IPS DF 6.9 (cell line): ENCODE measurements around the gene ACVRL1.

Experiments
- DNase-seq: peaks from one replicate; pipeline ENCODE4 v3.0.0-alpha.2; 2013; ENCODE audit warnings: low read depth, low spot score
- H3K27ac ChIP-seq: one replicate; pipeline ENCODE4 v1.5.1; 2013; ENCODE audit warnings: low read length, control low read depth
- H3K27me3 ChIP-seq: 2 replicates; pipeline ENCODE4 v1.6.1; 2013; ENCODE audit warnings: mild to moderate bottlenecking, low read length; ENCODE audit not compliant: control insufficient read depth, insufficient read depth
- H3K36me3 ChIP-seq: 2 replicates; pipeline ENCODE4 v1.6.1; 2013; ENCODE audit warnings: low read length; ENCODE audit not compliant: control insufficient read depth, insufficient read depth
- H3K4me1 ChIP-seq: 2 replicates; pipeline ENCODE4 v1.6.1; 2013; ENCODE audit warnings: low read length; ENCODE audit not compliant: control insufficient read depth, insufficient read depth
- H3K4me3 ChIP-seq: 2 replicates; pipeline ENCODE4 v1.5.1; 2013; ENCODE audit warnings: mild to moderate bottlenecking, low read length
- H3K9me3 ChIP-seq: 2 replicates; pipeline ENCODE4 v1.6.1; 2013; ENCODE audit warnings: low read length, inconsistent platforms; ENCODE audit not compliant: control insufficient read depth, insufficient read depth
- WGBS: extraction: QIAGEN DNeasy Blood & Tissue Kit; methylation state at CpG from one replicate; pipeline ENCODE4 v1.1.7; 2013; ENCODE audit warnings: mixed read lengths, missing lambda C conversion rate; ENCODE audit not compliant: insufficient read length, insufficient coverage; 5-methylcytosine and 5-hydroxymethylcytosine counted together

ACVRL1 gene

DNA sequence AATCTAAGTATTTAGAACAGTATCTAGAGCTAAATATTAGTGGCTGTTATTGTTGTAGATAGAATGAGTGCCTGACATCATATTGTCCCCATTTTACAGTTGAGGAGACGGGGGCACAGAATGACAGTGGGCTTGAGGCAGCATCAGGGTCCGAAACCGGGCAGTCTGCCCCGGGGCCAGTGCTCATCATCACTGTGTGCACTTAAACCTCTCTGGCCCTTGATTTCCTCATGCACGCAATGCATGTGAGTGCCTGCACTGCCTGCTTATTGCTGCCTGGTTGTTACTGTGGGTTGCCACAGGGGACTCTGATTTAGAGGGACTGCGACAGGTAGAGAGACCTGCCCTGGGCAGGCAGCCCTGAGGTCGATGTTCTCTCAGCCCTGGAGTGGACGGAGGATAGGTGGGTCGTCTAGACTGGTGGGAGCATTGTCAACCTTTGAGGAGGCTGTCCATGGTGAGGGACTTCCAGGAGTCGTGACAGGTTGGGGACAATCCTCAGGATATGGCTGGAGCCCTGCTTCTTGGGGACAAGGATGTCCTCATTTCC is 9.8 kb downstream of the ACVRL1 start:
- Histone ChIP-seq H3K36me3 (no peaks in the 10 kb centered on the region), H3K4me1 (peaks cover 2% of the 10 kb centered on the region; the same call in 1 of the 2 replicates), H3K27me3 (no peaks in the 10 kb centered on the region), H3K9me3 (no peaks in the 10 kb centered on the region), H3K27ac (no peak overlapping the region), H3K4me3 (no peak overlapping the region)
- no peak for DNase-seq
- WGBS = no CpG with 5 or more reads among the region's 10 CpGs

DNA sequence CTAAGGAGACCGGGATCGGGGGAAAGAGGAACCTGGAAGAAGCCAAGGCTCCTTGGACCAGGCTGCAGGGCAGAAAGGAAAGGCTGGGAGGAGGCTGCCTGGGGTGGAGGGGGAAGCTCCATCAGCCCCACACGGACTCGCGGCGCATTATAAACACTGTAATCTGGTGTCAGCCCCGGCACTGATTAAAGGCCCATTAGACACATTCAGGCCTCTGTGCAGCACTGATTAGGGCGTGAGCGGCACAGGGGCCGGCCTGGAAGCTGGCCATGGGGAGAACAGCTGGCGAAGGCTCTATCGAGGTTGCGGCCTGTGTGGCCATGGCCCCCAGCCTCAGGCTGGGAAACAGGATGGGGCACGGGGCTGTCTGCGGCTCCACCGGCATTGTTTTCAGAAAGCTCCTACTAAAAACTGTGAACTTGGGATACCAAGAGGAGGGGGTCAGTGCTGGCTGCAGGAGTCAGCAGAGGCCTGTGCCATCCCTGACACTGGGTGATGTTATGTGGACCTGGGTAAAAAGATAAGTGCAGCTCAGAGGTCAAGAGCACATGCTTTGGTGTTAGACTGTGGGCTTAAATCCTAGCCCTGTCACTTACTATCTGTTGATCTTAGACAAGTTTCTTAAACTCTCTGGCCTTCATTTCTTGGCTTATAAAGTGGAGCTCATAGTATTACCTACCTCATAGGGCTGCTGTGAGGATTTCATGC is 10.6 kb downstream of the ACVRL1 start:
- no peak overlapping the region for H3K27ac ChIP-seq
- DNase-seq = no peak

DNA sequence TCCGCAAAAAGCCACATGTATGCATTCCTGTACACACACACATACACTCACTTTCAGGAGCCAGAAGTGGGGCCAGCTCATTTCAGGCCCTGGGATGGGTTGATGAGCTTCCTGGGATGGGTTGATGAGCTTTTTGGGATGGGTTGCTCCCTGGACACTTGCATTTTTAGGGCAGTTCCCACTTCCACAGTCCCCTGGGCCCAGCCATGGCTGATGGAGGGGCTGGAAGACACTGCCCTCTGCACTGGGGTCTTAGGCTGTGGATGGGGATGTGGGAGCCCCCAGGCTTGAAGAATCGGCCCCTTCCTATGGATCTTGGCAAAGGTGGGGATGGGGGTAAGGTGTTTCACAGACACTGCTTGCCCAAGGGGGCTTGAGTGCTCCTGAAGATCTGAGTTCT is 12.7 kb downstream of the ACVRL1 start:
- Histone ChIP-seq H3K27me3 (no peaks in the 10 kb centered on the region), H3K36me3 (no peaks in the 10 kb centered on the region)
- WGBS = no CpG with 5 or more reads among the region's 2 CpGs

More for the DNA sequence above, 10.6 kb downstream of the ACVRL1 start:
- Histone ChIP-seq H3K9me3 (no peaks in the 10 kb centered on the region), H3K4me3 (no peak overlapping the region), H3K36me3 (no peaks in the 10 kb centered on the region), H3K27me3 (no peaks in the 10 kb centered on the region), H3K4me1 (peaks cover 2% of the 10 kb centered on the region; the same call in 1 of the 2 replicates)
- WGBS = no CpG with 5 or more reads among the region's 16 CpGs

DNA sequence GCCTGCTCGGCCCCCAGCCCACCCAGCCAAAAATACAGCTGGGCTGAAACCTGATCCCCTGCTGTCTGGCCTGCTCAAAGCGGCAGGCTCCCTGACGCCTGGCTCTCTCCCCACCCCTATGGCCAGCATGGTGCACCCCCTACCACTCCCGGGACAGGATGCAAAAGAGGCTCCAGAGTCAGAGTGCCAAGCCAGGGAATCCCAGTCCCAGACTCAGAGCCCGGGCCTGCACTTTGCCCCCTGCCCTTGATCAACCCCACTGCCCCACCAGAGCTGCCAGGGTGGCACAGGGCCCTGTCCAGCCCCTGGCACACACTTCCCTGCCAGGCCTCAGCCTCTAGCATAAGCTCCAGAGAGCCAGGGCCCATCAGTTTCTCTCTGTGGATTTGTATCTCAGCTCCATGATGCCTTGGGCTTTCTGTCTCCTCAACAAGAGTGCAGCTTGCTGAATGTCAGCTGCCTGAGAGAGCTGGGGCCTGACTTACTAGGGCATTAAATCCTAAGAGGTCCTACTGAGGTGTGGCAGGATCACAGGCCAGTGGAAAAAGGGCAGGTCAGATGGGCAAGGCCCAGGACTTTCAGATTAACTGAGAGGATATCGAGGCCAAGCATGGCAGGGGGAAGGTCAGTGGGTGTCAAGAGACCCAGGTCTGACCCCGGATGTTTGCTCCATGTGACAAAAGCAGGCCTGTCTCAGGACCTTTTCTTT is 13.9 kb downstream of the ACVRL1 start:
- Histone ChIP-seq H3K4me1 (peaks cover 4% of the 10 kb centered on the region; the same call in 1 of the 2 replicates), H3K4me3 (no peak overlapping the region), H3K36me3 (no peaks in the 10 kb centered on the region), H3K27me3 (no peaks in the 10 kb centered on the region), H3K9me3 (no peaks in the 10 kb centered on the region), H3K27ac (no peak overlapping the region)
- no peak for DNase-seq
- no CpG with 5 or more reads among the region's 7 CpGs for WGBS

More for the DNA sequence above, 12.7 kb downstream of the ACVRL1 start:
- H3K4me3 ChIP-seq = no peak overlapping the region
- H3K4me1 ChIP-seq = peaks cover 4% of the 10 kb centered on the region; the same call in 1 of the 2 replicates
- no peak for DNase-seq
- no peak overlapping the region for H3K27ac ChIP-seq
- H3K9me3 ChIP-seq = no peaks in the 10 kb centered on the region

DNA sequence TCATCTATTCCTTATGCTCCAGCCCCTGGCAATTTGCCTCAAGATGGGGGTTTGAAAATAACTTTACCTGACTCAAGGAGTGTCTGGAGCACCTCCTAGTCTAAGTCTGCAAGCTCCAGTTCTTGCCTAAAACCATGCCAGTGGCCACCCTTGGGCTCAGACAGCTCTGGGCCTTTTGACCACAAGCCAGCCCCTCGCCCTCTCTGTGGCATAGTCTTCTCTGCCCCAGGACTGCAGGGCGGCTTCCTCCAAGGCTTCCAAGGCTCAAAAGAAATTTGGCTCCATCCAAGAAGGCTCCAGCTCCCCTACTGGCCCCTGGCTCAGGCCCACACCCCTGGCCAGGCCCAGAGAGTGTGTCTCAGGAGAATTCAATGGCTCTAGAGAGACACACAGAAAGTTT is 14.8 kb downstream of the ACVRL1 start:
- H3K36me3 ChIP-seq = no peaks in the 10 kb centered on the region
- no peak overlapping the region for H3K27ac ChIP-seq
- H3K27me3 ChIP-seq = no peaks in the 10 kb centered on the region
- WGBS = no CpG with 5 or more reads among the region's 2 CpGs
- DNase-seq = no peak
- peaks cover 4% of the 10 kb centered on the region; the same call in 1 of the 2 replicates for H3K4me1 ChIP-seq
- H3K4me3 ChIP-seq = no peak overlapping the region
- H3K9me3 ChIP-seq = no peaks in the 10 kb centered on the region

DNA sequence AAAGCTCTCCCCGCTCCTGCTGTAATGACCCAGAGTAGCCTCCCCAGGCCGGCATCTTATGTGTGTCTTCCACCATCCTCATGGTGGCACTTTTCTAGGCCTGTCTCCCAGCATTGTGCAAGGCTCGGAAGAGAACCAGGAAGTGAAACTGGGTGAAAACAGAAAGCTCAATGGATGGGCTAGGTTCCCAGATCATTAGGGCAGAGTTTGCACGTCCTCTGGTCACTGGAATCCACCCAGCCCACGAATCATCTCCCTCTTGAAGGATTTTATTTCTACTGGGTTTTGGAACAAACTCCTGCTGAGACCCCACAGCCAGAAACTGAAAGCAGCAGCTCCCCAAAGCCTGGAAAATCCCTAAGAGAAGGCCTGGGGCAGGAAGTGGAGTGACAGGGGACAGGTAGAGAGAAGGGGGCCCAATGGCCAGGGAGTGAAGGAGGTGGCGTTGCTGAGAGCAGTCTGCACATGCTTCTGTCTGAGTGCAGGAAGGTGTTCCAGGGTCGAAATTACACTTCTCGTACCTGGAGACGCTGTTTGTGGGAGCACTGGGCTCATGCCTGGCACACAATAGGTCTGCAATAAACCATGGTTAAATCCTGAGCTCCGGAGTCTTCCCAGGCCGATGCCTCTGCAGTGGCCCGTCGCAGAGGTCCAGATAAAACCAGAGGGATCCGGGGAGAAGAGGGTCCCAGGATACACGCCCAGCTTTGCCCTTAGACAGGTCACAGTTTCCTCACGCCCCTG is 15.6 kb downstream of the ACVRL1 start:
- Histone ChIP-seq H3K4me3 (no peak overlapping the region), H3K27me3 (no peaks in the 10 kb centered on the region), H3K9me3 (no peaks in the 10 kb centered on the region), H3K36me3 (no peaks in the 10 kb centered on the region), H3K4me1 (peaks cover 4% of the 10 kb centered on the region; the same call in 1 of the 2 replicates), H3K27ac (no peak overlapping the region)
- WGBS = no CpG with 5 or more reads among the region's 16 CpGs
- DNase-seq = no peak

DNA sequence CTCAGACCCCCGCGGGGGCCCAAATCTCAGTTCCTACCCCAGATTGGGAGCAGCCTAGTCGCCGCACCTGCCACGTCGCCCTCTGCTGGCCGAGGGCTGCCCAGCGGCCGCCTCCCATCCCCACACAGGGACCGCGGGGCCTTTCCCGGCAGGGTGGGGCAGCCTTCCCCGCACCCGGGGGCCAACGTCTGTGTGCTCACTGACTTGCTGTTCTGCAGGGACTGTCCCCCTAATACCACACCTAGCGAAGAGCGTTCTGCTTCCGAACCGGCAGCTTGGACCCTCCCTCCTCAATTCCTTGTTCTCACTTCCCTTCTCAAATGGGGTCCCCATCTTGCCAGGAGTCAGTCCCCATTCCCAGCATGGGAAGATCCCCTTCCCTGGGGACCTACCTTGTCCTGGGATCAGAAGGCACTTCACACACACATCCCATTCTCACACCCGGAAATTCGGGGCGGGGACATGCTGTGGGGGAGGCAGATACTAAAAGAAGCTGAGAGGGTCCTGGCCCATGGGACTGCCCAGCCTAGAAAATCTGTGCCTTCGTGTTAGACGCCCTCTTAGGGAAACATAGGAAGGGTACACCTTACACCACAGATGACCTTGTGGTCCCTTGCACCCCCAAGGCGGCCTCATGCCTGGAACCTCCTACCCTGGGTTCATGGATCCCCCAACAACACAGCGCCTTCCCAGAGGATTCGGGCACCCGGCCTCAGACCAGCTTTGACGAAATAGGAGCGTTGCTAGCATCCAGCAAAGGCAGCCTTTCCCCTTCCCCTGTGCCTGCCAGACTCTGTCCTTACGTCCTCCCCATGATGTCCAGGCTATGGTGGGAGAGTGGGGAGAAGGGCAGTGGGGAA is 16.4 kb downstream of the ACVRL1 start:
- no peaks in the 10 kb centered on the region for H3K27me3 ChIP-seq
- no peak overlapping the region; the same call in 1 of the 2 replicates for H3K4me3 ChIP-seq
- DNase-seq = peak; percentile 43
- peaks cover 4% of the 10 kb centered on the region; the same call in 1 of the 2 replicates for H3K4me1 ChIP-seq
- no peaks in the 10 kb centered on the region for H3K36me3 ChIP-seq
- no peak overlapping the region for H3K27ac ChIP-seq
- no CpG with 5 or more reads among the region's 31 CpGs for WGBS
- H3K9me3 ChIP-seq = no peaks in the 10 kb centered on the region

DNA sequence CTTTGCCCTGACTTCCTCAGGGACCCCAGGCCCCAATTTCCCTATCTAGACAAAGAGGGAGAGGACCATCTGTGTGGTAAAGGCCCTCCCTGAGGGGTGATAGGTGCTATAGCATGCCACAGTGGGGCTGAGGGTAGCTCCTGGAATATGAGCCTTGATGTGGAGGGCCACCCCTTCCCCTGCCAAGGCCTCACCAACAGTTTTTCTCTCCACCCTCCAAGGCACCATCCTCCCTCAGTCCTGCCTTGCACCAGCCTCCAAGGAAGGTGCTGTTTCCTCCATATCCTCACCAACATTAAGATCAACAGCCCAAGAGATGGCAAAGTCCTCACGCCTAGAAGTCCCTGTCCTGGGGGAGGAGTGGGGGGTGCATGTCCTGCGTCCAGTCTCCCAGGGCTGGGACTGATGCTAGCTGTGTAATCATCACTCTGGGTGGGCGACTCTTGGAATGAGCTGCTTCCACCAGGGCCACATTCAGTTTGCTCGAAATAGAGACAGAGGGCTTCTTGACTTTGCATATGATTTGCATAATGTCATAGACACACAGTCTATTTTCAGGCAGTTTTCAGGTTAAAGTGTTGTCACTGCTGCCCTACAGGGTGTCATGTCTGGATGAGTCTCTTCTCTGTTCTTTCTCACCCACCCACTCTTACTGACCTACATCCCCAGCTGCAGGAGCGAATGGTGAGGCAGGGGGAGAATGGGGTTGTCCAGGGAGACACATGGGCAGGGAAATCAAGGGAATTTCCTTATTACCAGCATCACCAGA is 17.4 kb downstream of the ACVRL1 start:
- WGBS = no CpG with 5 or more reads among the region's 5 CpGs
- Histone ChIP-seq H3K4me1 (peaks cover 4% of the 10 kb centered on the region; the same call in 1 of the 2 replicates), H3K27ac (no peak overlapping the region), H3K27me3 (no peaks in the 10 kb centered on the region), H3K9me3 (no peaks in the 10 kb centered on the region), H3K4me3 (no peak overlapping the region), H3K36me3 (no peaks in the 10 kb centered on the region)
- DNase-seq = no peak

DNA sequence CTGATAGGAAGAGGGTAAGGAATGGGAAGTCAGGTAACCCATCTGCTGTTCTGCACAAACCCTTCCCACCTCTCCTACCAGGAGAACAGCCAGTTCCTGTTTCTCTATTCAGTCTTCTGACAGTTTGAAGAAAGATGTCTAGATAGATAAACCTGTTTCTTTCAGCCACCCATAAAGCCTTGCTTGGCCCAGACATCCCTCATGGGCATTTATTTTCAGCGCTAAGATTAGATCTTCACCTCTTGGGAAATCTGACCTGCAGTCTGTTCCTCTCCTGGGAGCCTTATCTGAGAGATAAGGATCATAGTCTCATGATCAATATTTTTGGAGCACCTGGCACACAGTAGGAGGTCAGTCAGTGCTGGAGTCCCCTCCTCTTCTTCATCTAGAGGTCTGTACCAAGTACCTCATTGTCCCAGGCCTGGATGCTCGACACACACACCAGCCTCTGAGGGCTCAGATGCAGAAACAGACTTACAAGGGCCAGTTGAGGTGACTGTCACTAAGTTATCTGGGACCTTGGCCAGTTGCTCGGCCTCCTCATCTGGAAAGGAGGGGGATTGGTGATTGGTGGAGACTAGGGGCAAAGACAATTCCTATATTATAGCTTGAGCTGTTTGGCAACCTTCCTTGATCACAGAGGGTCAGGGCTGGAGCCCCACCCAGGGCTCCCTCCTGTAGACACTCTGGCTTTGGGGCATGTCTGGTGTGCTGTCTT is 18.2 kb downstream of the ACVRL1 start:
- no peaks in the 10 kb centered on the region for H3K27me3 ChIP-seq
- H3K4me3 ChIP-seq = no peak overlapping the region
- DNase-seq = no peak
- H3K36me3 ChIP-seq = no peaks in the 10 kb centered on the region
- peaks cover 4% of the 10 kb centered on the region; the same call in 1 of the 2 replicates for H3K4me1 ChIP-seq
- no peaks in the 10 kb centered on the region for H3K9me3 ChIP-seq
- no peak overlapping the region for H3K27ac ChIP-seq
- no CpG with 5 or more reads among the region's 3 CpGs for WGBS
